ENCODE results near the gene SH3GL2.

GRCh38 chr9:17535176-17535575, 43.7 kb upstream of the SH3GL2 start:
- no peak for TF ChIP-seq CTCF (IDR thresholded peaks at IDR 0.05; ENCODE audit: borderline replicate concordance, extremely low read depth, low read length, poor library complexity, severe bottlenecking)
- TF ChIP-seq EZH2 (IDR thresholded peaks at IDR 0.05; ENCODE audit: borderline replicate concordance, low read depth, low read length, severe bottlenecking): no peak

Data from DND-41 (cell line).